ENCODE data around the gene THRB.
"Not testable (repeated sequence)": the region's sequence is repeated elsewhere in the genome, so short reads cannot be mapped to it uniquely, and the experiment has no call there.

Gene THRB

DNA sequence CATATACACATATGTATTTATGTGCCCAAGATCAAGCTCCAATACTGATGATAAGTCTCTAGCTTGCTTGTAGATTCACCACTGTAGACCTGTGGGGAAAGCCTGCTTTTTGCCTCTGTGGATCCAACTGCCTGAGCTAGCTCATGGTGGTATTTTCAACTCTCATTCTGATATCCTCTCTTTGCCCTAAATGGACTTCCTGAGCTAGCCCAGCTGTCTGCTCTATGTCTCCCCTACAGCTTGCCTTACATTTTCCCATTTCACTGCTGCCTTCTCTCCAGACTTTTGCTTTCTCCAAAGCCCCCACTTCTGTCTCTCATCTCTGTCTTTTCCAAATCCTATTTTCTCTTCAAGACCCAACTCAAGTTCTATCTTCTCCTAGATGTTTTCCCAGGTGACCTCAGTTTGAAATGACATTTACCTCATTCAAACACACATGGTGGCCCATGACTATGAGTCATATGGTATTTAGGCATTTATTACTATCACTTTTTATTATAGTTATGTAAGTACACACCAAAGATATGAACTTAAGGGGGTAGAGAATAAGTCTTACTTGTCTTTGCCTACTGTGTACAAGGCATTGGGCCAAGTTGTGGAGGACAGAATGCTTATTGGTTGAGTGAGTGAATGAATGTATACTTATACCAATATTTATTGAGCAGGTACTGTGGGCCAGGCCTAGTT, 357.9 kb downstream of the THRB start:
- no peak for DNase-seq

DNA sequence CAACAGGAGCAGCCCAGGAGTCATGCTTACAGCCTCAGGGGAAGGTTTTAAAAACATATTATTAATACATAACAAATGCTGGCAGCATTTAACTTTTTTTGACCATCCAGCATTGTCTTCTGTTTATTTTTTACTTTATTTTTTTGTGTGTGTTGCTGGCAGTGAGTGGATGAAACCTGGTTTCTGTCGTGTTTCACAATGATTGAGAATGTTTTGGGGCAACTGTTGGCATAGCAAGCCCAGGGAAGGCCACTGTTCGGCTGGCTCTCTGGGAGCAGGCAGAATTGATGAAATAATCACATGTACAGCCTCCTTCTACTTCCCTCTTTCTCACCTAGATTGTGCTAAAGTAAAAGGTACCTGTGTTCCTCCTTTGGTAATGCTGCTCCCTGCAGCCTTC, 359.4 kb downstream of the THRB start:
- no peak for DNase-seq

DNA sequence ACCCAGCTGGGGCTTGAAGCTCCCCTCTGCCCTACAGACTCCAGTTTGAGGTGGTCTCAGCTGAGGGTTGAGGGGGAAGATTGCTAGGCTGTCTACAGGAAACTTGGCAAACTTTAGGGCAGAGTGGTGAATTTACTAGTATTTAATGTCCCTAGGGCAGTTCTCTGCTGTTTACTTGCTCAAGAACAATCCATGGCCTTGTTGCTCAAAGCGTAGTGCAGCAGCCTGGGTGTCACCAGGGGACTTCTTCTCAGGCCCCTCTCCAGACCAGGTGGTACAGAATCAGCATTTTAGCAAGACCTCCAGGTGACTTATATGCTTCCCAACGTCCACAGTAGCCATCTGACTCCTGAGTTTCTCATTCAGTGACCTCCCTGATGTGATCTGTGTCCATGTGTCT, 360.7 kb downstream of the THRB start:
- no peak for DNase-seq

DNA sequence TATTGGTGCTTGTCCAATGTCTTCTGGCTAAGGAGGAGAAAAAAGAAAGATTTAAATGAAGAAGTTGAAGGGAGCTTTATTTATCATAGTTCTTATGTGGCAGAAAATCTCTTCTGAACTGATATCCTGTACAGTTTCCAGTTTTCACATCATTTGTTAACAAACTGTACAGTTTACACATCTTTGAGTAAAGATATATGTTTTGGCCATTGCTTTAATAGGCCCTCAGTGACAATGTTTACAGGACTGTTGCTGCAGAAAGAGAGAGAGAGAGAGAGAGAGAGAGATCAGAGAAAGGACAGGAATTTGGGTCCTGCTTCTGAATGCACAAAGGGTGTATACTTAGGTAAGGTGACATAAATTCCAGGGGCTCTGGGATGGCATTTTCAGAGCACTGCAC, 361.2 kb downstream of the THRB start:
- no peak for DNase-seq

DNA sequence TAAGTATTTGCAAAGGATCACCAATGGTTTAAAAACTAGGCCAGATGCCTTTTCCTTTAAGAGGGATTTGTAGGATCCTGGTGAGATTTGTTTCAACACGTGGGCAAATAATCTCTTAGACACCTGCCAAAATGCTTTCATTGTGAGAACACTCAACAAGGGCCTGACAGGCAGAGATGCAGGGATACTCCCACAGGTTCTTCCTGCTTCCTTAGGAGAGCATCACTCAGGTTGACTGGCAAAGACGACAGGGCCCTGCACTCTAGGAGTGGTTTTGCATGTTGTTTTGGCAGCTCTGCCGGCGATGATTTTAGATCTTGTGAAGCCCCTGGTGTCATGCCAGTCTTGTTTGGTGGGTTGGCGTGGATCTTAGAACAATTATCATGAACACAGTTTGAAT, 365.1 kb downstream of the THRB start:
- no peak for DNase-seq

DNA sequence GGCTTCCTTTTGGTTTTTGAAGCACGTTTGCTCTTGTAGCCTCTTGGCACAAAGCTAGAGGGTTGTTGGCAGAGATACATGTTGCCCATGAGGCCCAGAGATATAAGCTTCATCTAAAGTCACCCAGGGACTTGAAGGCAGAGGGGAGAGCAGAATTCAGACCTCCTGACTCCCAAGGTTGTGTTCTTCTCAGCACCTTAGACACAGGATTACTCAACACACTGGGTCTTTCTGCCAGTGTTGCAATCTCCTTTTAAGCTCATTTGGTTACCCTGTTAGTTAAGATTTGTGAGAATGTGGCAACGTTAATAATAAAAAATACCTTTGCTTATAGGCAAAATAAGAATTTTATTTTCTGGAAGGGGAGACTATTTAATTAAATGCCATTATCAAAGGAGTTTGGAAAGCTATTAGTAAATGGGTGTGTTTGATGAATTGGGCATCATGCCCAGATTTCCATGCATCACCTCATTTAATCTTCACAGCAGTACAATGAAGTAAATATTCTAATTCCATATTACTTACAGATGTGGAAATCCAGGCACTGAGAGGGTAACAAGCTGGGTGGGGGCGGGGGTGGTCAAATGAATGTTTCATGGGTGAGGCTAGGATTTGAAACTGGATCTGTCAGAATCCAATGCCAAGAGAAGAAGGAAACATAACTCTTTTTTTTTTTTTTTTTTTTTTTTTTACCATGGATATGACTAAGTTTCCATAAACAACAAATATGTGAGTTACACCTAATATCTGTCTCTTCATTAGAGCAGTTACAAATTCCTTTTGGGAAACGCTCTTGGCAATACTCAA, 366.2 kb downstream of the THRB start:
- DNase-seq = no peak

DNA sequence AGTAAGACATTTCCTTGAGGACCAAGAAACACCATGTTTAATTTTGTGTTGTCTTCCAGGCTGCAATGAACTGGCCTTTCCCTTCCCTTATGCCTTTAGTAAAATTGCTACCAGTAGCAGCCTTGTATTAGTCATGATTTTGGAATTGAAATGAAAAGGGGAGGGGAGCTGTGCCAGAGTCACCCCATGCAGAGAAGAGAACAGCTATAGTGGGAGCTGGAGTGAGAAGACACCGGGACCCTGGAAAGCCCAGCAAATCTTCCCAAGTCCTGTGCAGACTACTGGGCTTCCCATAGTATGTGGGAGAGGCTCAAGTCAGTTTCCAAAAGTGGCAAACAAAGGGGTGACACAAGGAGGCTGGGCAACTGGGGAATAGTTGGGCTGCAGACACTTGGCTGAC, 371.1 kb downstream of the THRB start:
- DNase-seq = no peak

DNA sequence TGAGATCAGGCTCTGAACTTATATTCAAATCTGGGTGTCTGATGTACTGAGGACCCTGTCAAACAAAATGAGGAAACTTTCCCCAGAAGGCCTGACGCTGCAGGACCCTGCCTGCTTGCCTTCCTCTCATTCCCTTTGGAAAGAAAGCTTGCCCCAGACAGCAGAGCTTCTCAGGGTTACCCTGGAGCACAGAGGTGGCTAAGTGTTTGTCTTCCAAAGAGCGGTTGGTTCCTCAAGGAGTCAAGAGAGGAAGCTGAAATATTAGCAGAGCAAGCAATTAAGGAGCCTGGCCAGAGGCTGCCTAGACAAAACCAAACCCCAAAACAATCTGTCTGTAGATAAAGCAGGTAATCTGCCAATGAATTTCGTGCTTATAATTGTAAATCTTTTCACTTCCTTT, 374.2 kb downstream of the THRB start:
- DNase-seq = no peak

DNA sequence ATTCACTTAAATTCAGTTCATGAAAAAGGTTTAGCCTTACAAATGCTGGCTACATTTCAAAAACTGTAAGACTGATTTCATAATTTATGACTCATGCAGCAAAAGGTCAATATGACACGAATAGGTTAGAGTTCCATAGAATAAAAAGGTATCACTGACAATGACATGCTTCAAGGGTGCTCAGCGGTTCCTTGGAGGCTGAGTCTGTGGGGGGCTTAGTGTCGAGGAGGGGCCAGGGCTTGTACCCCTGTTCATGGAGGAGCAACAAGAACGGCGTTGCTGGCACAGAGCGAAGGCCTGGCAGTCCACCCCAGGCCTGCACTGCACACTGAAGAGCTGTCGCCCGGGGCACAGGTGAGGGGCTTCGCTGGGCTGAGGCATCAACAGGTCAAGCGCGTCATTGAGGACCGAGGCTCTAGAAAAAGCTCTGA, 375.3 kb downstream of the THRB start:
- DNase-seq = no peak

DNA sequence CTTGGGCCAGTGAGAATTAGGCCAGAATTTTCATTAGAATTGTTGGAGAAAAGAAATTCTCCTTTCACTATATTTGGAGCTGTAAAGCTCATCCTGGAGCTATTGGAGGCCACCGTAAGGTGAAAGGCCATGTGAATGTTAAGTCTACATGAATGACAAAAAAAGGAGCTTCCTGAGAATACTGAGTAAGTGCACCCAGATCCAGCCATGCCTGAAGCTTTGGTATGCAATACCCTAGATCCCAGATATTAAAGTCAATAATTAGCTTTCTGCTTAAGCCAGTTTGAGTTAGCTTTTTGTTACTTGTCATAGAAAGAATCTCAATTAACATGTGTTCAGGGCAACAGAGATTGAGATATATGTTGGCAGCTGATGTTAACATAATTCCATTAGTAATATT, 377.1 kb downstream of the THRB start:
- DNase-seq = no peak

DNA sequence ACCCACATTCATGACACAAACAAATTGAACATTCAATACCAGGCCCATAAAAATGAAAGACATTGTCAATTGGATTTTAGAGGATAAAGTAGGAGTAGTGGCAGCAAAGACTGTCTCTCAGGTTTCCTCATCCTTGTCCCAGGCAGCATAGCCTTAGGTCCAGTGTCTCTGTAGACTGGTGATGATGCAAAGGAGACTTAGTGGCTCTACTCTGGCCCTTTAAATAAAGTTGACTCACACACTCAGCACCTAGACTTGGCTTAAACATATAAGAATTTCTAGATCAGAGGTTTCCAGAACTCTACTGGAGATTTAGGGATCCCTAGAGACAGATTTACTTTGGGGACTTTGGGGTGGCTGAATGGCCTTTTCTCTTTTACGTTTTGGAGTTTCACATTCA, 382.9 kb downstream of the THRB start:
- no peak for DNase-seq

DNA sequence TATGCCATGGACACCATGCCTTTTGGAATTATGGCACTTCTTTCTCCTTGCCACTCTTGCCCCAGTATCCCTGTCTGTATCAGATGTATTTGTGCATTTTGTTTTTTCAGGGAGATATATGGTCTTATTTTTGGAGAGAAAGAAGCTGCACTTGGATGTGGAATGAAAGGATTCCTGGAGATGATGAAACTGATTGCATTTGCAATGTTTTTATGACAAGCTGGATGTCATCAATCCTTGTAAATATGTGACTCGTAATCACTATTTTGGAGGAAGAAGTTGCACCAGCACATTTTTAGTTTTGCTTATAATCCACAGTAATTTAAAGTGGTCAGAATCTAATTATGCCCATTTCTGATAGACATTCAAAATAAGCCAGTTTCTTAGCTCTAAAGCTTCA, 384.6 kb downstream of the THRB start:
- no peak for DNase-seq

DNA sequence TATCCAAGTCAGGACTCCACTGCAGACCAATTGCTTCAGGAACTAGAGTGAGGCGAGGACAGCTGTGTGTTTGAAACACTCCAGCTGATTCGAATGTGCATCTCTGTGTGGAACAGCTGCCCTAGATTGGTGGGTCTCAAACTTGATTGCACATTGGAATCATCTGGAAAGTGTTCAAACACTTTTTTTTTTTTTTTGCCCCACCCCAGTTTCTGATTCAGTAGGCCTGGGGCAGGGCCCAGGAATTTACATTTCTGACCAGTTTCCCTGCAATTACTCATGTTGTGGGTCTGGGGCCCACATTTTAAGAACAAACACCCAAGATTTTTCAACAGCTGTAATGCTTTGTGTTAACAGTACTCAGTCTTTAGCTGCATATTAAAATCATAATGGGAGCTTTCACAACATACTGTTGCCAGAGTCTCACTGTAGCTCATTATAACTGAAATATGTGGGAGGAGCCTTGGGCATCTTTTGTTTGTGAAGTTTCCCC, 392.9 kb downstream of the THRB start:
- DNase-seq = no peak

DNA sequence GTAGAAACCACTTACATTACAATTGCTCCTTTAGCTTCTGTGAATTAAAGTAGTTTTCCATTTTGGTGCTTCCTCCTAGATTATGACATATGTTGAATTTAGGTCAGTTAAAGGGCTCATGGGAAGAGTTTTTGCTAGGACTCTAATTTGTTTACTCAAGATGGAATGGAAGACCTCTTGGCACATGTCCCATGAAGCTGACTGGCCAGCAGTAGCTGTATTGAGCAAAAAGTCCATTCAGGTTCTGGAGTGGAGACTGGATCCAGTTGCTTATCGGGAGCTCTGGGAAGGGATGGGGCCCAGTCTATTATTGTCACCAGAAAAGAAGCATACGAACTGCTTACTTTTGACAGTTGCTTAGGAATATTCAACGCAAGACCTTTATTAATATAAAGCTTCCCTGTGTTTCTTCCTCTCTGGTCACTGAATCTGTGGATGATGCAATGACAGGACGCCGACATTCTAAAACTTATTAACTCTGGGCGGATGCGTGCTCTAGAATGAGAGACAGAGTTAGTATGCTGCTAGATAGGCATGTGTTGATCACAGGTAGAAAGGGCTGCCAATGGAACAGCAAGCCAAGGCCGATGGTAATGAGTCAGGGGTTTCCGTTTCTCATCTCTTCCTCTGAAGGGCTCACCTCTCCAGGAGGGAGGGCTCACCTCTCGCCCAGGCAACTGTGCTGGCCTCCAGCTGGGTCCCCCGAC, 393.8 kb downstream of the THRB start:
- DNase-seq = no peak

DNA sequence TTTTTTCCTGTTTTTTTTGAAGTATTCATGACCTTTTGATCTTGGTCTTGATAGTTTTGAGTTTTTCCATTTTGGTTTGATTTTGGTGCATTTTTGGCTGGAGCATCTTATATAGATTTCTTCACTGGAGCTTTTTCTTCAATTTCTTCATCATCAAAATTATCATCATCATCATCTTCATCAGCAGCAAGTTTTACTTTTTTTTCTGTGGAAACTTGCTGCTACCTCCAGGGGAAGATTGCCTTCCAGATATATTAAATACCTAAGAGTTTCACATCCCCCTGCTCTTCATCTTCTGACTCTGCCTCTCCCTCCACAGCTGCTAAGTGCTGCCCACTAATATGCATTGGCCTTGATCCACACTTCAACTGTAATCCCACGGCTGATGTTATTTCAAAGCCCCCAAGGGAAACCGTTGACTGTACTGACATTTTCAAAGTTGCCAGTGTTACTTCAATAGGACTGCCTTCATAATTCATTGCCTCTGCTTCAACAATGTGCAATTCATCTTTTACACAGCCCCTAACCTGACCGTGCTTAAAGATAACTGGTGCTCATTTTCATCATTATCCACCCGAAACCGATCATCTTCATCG, 397.9 kb downstream of the THRB start:
- DNase-seq = no peak

DNA sequence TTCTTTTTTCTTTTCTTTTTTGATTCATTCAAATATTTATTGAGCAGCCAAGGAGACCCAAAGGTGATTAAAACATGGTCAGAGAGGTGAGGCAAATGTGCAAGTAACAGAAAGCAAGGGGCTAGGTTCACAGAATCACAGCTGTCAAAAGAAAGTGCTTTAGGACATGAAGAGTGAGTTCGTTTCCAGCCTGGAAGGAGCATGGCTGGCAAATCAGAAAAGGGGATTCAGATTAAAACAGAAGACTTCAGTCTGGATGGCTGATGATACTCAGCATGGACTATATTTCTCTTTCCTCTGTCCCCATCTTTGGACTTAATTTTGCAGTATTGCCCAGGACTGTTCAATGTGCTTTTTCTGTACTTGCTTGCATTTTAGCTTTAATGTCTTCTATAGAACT, 398.4 kb downstream of the THRB start:
- no peak for DNase-seq

DNA sequence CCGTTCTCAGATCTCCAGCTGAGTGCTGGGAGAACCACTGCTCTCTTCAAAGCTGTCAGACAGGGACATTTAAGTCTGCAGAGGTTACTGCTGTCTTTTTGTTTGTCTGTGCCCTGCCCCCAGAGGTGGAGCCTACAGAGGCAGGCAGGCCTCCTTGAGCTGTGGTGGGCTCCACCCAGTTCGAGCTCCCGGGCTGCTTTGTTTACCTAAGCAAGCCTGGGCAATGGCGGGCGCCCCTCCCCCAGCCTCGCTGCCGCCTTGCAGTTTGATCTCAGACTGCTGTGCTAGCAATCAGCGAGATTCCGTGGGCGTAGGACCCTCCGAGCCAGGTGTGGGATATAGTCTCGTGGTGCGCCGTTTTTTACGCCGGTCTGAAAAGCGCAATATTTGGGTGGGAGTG, 399.8 kb downstream of the THRB start:
- not testable (repeated sequence) for DNase-seq

DNA sequence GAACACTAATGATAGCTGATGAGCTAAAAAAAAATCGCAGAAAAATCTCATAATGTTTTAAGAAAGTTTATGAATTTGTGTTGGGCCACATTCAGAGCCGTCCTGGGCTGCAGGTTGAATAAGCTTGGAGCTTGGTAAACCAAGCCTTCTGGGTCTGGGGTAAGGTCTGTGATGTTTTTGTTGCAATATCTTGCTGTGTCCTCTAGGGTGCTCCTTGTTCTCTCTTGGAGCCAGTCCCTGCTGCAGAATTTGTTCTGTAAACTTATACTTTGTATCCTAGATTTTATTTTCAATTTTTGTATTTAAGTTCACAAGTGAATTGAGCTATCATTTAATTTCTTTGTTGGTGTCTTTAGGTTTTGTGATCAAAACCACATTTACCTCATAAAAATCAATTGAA, 405.9 kb downstream of the THRB start:
- DNase-seq = no peak

DNA sequence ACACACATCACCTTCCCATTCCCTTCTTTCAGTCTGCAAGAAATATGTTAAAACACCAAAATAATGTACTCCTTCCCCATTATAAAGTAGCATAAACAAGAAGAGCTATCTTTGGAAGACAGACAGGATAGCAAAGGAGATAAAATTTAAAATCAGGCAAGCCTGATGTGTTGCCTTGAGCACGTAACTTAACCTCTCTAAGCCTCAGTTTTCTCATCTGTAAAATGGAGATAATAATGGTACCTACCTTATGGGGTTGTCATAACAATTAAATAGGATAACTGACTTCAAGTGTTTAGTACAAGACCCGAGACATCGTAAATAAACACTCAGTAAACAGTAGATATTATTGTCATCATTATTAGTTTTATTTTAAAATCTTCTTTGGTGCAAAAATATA, 407.2 kb downstream of the THRB start:
- DNase-seq = no peak

DNA sequence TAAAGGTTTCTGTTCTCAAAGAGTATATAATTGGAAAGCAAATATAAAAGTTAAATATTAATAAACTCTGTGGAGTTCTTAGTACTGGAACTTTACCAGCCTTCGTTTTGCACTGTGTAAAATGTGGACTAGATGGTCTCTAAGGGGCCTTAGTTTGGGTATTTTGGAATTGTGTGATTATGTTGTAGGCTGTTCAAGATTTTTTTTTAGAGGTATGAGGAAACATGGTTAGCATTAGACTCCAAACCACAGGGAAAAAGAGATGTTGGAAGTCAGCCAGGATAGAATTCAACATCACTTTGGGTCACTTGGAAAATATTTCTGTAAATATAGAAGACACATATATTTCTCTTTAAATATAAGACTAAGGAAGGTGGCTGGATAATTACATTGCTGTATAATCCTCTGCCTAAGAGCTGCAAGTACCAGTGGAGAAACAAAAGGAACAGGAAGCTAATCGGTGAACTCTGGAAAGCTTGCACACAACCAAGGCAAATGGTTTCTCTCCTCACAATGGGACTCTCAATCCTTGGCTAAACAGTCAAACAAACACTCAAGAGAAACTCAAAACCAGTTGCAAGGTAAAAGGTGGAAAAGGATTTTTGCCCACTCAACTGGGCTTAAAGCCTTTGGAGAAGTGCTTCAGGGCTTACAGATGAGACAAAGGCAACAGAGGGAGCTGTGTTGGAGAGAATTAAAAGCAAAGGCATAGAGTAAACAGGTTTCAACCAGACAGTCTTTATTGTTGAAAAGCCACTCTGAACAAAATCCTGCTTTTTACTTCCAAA, 407.8 kb downstream of the THRB start:
- DNase-seq = no peak

DNA sequence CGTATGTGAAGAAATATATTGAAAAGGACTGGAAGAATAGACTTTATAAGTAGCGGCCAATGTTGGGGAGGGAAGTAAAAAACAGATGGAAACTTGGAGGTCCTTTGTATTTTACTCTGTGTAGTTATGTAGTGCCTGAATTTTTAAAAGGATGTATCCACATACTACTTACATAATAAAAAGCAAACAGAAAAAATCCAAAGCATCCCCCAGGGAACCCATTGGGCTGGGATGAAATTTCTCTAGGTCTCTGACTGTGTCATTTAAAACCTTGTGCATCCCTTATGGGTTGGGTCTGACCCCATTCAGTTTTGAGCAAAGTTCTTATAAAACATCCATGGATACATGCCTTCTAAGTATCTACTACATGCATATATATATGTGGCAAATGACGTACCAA, 408.4 kb downstream of the THRB start:
- DNase-seq = no peak

DNA sequence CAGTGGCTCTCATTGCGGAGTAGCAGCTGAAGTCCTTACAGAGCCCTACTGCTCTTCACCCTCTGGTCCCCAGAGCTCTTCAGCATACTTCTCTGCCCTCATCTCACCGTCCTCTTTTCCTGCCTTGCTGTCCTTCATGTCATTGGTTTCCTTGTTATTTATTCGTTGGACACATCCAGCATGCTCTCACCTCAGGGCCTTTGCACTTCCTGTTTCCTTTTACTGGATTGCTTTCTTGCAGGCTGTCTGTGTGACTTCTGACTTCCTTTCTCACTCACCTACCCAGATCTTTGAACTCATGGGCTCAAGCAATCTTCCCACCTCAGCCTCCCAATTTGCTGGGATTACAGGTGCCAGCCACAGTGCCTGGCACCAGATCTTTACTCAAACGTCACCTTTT, 422.5 kb downstream of the THRB start:
- no peak for DNase-seq

DNA sequence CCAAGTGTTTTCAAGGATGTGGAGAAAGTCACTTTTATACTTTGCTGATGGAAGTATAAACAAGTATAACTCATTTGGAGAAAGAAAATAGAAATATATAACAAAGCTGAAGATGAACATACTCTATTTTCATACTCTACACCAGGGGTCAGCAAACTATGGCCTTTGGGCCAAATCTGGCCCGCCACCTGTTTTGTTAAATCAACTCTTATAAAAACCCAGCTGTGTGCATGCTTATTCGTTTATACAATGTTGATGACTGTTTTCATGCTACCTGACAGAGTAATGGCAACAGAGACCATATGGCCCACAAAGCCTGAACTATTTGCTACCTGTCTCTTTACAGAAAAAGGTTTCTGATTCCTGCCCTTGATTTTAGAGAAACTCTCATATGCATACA, 425.6 kb downstream of the THRB start:
- no peak for DNase-seq

Data from activated CD4-positive, alpha-beta T cell treated with anti-CD3 and anti-CD28 coated beads, Interleukin-2, amount 50 U/mL, for 1 hour (primary cell).